NCI-H2029 treated with DMSO at 0.1 percent for 48 hours (cell line): ENCODE measurements around the gene NOP14.
"Not testable (repeated sequence)": the region's sequence is repeated elsewhere in the genome, so short reads cannot be mapped to it uniquely, and the experiment has no call there.

ENCODE experiments used
- DNase-seq: peaks from one replicate; lab custom pipeline; 2025; lab: John Stamatoyannopoulos, UW

NOP14 gene

GRCh38 chr4:2961811-2962441 lies 1.3 kb downstream of the NOP14 start:
- no peak for DNase-seq

- no peak for DNase-seq
Measured at GRCh38 chr4:2961421-2961810, 1.8 kb downstream of the NOP14 start.

- DNase-seq = not testable (repeated sequence)
Measured at GRCh38 chr4:2960450-2960849, 2.8 kb downstream of the NOP14 start.

- DNase-seq = no peak
Measured at GRCh38 chr4:2958446-2958845, 4.8 kb downstream of the NOP14 start.

GRCh38 chr4:2955186-2956044 lies 7.8 kb downstream of the NOP14 start:
- not testable (repeated sequence) for DNase-seq

GRCh38 chr4:2954358-2955185 lies 8.6 kb downstream of the NOP14 start:
- DNase-seq = no peak

GRCh38 chr4:2953496-2953895 lies 9.7 kb downstream of the NOP14 start:
- DNase-seq = no peak

GRCh38 chr4:2950221-2950989 lies 12.8 kb downstream of the NOP14 start:
- no peak for DNase-seq

- DNase-seq = no peak
Measured at GRCh38 chr4:2949782-2950125, 13.5 kb downstream of the NOP14 start.

- DNase-seq = no peak
Measured at GRCh38 chr4:2948895-2949781, 14.1 kb downstream of the NOP14 start.

- no peak for DNase-seq
Measured at GRCh38 chr4:2947926-2948325, 15.3 kb downstream of the NOP14 start.

- no peak for DNase-seq
Measured at GRCh38 chr4:2946812-2947600, 16.2 kb downstream of the NOP14 start.

GRCh38 chr4:2945619-2946604 lies 17.3 kb downstream of the NOP14 start:
- DNase-seq = not testable (repeated sequence)

GRCh38 chr4:2944586-2945526 lies 18.4 kb downstream of the NOP14 start:
- DNase-seq = no peak

GRCh38 chr4:2944091-2944482 lies 19.1 kb downstream of the NOP14 start:
- no peak for DNase-seq

GRCh38 chr4:2943364-2944090 lies 19.7 kb downstream of the NOP14 start:
- DNase-seq = no peak
